GM10847 (cell line): Measurements from ENCODE around the gene SLC45A1.

ENCODE experiments used
- POLR2A ChIP-seq: IDR thresholded peaks from 2 replicates; pipeline ENCODE4 v1.6.1; 2011; ENCODE audit not compliant: insufficient read length; ENCODE audit errors: extremely low read depth

SLC45A1 gene

DNA sequence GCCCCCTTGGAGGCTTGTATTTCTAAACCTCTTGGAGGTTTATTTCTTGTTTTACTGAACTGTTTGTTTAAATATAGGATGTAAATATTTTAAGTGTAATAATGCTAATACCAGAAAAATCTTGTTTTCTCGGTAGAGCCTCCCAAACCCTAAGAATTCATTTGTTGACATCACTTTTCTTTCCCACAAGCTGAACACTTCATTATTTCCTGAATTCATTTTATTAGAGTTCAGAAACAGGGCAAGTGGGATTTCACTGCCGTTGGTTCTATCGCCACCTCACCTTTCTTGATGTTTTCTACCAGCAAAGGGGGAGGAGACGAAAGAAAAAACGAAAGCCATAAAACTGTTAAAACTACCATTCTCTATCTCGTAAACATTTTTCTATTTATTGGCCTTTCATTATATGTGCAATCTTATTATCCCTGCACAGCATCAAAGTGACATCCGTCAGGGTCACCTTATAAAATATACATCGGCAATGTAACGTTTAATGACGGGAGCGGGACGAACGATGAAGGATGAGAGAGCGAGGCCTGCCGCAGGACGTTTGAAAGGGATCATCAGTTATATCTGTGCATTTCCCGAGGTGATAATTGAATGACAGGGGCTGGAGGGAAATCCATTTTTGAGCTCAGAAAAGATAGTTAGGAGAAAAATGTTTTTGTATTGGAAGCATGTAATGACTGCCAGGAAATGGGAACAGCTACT lies 59.5 kb downstream of the SLC45A1 start:
- TF ChIP-seq POLR2A = no peak

DNA sequence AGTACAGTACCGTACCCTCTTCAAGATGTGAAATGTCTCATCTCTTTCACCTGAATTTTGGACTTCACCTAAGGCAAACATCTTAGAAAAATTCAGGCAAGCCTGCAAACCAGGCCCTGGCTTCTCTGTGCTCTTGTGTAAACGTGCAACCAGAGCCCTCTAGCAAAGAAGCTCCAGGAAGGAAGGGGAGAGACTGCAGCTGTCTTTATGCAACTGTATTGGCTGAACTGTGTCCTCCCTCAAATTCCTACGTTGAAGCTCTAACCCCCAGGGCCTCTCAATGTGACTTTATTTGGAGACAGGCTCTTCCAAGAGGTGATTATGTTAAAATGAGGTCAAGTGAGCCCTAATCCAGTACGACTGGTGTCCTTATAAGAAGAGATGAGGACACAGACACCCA lies 60.3 kb downstream of the SLC45A1 start:
- no peak for TF ChIP-seq POLR2A

DNA sequence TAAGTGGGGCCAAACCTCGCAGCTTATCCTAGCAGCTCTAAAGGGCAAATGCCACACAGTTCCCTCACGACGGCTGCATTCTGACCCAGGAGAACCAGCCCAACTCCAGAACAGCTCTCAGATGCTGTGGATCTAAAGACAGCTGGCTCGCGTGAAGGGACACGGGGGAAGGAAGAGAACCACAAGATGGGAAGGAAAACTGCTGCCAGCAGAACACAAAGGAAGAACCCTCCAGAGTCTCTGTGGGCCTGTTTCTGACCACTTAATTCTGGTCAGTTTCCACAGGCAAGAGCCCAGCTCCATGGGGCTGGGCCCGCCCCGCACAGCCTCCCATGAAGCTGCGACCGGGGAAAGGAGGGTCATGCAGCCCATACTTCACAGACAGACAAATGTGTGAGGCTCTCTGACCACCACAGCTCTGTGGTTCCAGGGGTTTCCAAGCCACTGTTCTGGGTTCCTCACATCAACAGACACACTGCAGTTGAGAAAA lies 61.1 kb downstream of the SLC45A1 start:
- TF ChIP-seq POLR2A = no peak

DNA sequence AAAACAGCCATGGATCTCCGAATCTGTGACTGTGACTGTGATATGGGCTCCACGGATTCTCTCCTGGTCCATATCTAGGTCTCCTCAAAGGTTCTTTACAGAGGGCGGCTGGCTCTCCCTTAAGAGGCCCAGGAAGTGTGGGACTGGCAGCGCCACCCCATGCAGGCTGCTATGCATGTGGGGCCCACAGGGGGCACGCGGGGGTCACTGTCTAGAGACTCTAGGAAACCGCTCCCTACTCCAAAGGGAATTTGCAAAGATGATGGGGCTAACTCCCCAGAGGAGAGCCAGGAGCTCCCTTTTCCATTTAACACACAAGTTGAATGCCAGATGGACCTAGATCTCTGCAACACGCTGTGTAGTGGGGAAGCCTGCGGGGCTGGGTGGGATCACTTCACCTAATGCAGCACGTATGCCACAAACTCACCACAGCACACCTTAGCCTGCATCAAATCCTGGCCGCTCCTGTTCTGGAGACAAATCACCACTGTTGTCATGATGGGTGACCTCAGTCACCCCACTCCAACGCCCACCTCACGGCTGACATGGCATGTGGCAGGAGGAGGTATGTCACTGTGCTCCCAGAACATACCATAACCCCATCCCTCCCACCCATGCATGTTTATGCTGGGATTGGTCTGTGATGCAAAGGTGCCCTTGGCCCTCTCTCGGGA lies 61.7 kb downstream of the SLC45A1 start:
- TF ChIP-seq POLR2A = no peak

DNA sequence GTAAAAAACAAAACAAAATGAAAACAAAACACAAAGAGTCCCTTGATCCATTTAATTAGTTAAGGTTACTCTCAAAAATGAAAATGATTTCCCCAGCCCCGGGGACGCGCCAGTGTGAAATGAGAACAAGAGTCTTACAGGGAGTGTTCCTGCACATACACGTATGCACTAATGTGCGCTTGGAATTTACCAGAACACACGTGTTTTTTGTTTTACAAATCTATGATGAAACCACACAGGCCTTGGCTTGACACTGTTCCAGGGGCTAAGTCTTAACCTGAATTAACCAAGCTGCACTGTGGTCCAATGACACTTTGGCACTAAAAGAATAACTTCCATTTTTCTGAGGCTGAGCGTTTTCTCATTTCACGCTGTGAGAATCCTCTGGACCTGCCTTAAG lies 63.7 kb downstream of the SLC45A1 start:
- TF ChIP-seq POLR2A = no peak

DNA sequence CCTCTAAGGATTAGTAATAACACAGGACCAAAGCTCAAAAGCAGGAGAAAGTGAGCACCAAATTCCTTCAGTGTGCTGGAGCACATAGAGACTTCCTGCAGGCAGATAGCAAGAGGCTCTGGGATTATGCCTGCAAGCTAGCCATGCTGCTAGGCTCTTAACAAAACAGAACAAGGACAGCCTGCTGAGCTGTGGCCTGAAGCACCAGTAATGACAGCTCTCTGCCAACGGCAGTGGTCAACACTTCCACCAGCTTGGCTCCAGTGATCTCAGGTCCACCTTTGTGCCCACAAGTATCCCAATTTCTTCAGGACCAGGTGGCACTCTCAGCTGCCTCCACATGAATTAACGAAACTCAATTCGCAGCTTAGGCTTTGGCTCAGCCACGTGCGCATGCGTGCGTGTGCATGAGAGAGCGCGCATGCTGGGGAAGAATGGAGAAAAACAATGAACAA lies 64.2 kb downstream of the SLC45A1 start:
- no peak for TF ChIP-seq POLR2A

DNA sequence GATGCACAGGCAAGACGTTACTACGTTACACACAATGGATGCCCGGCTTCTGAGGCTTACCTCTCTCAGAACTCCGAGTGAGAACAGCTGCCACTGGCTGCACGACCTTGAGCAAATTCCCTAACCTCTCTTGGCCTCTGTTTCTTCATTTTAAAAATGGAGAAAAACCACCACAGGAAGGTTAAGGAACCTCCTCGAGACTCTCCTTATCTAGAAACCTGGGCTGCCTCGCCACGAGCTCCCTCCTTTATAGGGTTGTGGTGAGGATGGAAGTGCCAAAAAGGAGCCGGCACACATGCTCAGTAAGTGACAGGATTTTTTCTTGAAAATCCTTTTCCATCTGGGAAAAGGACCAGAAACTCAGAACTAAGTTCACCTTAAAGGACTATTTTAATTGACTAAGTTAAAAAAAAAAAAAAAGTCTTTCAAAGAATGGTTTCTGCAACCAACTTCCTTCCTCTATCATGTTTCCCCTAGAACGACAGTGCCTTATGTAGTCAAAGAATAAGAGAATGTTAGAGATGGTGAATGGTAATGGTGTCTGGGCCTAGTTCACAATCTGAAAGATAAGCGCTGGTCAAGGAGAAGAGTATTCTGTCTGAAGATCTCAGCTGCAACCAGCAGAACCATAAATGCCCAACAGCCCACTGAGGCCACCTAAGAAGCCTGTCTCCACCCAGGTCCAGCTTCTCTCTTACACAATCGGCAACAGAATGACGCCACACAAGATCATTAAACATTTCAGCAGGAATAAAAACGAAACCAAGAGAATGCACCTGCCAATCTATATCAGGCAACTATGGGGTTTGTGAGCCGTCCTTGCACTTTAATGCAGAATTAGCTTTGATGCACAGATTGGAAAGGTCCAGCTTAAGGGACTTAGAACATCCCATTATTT lies 64.9 kb downstream of the SLC45A1 start:
- no peak for TF ChIP-seq POLR2A

DNA sequence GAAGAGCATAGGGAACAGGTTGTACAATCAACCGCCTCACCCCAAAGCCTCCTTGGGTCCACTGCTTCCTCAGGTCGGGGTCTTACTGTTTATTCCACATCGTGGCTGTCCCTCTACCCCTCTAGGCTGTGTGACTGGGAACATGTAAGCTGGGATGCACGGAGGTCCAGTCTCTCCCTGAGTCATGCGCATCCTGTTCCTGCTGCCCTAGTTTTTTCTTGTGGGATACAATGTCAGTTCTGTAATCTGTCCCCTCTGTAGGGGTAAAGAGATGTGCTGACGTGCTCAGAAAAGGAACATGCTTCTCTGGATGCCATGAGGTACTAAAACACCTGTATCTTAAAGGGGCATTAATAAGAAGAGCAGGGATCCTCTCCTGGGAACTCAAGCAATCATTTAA lies 66.2 kb downstream of the SLC45A1 start:
- no peak for TF ChIP-seq POLR2A

DNA sequence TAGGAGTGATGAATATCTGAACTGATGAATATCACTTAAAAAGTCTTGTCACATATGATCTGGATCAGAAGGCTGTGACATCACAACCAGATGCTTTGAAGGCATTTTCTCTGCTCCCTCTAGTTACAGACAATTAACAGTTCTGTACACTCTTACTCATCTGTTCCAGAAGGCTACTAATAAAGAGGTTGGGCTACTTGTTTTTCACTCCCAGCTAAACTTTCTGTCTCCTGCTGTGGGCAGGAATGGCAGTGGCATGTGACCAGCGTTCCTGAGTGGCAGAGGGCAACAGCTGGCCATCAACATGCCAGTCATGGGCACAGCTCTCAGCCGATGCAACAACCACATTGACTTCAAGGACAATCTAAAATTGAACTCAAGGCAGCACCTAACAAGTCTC lies 66.7 kb downstream of the SLC45A1 start:
- no peak for TF ChIP-seq POLR2A

DNA sequence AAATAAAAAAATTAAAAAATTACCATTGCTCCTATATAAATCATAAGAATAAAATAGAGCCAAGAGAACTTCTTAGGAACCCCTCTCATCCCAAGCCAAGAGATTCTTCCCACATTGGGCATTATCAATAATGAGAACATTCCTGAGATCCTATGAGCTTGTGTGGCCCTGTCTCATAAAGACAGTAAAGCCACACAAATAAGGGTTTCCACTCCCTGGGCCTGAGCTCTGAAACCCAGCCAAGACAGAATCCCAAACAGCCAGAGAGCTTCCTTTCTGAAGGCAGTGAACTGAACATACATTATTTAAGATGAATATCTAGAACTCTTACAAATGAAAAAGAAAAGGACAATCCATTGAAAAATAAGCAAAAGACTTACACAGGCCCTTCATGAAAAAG lies 68.3 kb downstream of the SLC45A1 start:
- no peak for TF ChIP-seq POLR2A

DNA sequence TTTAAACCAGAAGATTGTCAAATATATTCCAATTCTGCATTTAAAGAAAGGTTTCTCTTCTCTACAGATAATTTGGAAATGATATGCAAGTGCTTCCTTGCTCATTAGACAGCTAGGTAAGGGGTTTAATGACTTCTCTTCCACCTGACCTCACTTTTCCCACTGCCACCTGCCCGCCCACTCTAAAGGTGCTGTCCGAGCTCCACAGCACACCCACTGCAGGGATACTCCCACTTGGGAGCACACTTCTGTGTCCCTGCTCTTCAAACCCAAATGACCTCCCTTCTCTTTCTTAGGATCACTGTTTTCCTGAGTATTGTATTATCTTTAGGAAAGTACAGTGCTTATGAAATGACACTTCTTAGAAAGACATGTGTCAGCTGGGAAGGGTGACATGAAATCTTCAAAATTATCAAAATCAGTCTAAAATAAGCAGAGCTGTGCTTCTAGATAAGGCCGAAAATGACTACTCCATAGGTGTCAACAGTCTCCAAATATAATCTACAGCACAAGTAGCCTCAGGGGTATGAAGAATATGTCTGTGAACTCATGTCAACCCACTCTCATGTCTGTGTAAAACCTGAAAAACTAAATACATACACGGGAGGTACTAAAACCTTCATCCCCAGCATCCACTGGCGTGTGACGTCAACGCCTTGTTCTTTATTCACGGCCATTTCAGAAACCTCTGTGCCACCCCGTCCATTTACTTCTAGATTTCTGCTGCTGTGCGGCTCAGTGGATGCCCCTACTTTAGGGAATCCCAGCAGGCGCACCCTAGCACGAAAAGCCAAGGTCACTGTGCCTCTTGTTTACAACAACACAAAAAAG lies 71.0 kb downstream of the SLC45A1 start:
- TF ChIP-seq POLR2A = no peak

DNA sequence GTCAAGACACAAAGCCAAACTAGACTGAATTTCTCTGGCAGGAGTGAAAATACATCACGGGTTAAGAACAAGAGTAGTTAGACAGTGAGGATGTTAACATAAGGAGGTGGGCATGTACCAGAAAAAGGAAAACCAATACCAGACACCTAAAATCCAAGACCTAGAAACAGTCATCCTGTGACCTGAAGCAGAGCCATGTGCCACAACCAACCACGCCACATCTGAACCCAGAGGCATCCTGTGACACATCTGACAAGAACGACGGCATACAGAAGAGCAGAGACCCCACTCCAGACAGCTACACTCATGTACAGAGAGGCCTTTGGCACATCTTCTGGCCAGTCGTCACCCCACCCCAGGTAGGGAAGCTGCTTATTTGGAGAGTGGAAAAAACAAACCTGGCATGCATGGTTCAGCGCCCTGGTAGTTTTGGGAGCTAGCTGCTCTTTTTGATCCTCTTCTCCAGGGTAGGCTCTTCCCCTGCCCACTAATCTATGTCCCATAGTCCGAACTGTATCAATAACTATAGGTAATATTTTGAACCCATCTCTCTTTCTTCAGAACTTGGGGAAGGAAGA lies 72.1 kb downstream of the SLC45A1 start:
- no peak for TF ChIP-seq POLR2A

DNA sequence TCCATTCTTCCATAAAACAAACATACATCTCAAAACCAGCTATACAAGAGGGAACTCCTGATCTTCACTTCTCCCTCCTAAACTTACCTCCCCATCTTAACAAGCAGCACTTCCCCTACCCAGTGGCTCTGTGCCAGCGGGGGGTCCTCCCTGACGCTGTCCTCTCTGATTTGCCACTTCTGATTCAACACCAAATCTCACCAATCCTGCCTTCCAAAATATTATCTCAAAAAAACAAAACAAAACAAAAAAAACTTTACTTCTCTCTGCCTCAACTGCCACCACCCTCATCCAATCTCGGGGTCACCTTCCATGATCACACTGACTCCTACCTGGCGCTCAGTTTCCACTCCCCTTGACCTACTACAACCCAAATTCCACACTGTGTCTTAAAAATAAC lies 72.8 kb downstream of the SLC45A1 start:
- TF ChIP-seq POLR2A = no peak

DNA sequence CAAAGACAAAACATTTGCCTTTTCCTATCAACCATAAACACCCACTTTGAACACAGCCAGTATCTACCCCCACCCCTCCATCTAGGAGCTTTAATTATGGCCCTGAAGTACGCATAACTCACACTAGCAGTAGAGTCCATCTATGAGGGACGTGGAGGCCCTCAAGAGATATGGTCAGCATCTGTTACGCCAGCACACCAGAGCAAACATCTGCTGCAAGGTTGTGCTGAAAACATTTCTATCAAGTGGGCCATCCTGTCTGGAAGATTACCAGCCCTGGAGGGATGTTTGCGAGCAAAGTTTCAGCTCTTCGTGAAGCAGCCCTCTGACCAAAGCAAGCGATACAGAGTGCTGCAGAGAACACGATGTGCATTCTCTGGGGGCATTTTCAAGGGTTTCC lies 74.6 kb downstream of the SLC45A1 start:
- TF ChIP-seq POLR2A = no peak
